Gastroesophageal sphincter (tissue), 4 donors: ENCODE data around the gene IL1RAPL1. TPM values are rescaled to one million over a fixed set of nuclear protein-coding genes. Genes with fewer than 3 reads are reported as not detected.

Source experiments
- ATAC-seq: fragments of 150-250 bp; one replicate; pipeline ENCODE4 v1.9.1; 2016; ENCODE audit warnings: mild to moderate bottlenecking, moderate library complexity
- H3K27ac ChIP-seq, 4 donors: fragments of 200-600 bp; sonication (generic) in 3 of 4; 1 replicate in 3 of 4; 2 replicates in 1 of 4; pipeline ENCODE4 v1.5.1; 2016 to 2019
- H3K27me3 ChIP-seq: fragments of 200-600 bp; sonication (generic); one replicate; pipeline ENCODE4 v1.5.1; 2019
- H3K36me3 ChIP-seq, 2 donors: fragments of 200-600 bp; sonication (generic); one replicate each; pipeline ENCODE4 v1.5.1; 2019; ENCODE audit warnings: control low read depth in 1 of 2
- H3K4me1 ChIP-seq, 3 donors: fragments of 200-600 bp; sonication (generic); 1 replicate in 2 of 3; 2 replicates in 1 of 3; pipeline ENCODE4 v1.5.1; 2016 to 2019; ENCODE audit warnings: control low read depth in 2 of 3
- H3K4me3 ChIP-seq, 2 donors: fragments of 200-600 bp; sonication (generic); one replicate each; pipeline ENCODE4 v1.5.1; 2019; ENCODE audit warnings: mild to moderate bottlenecking in 1 of 2, moderate library complexity in 1 of 2
- H3K9me3 ChIP-seq, 3 donors: fragments of 200-600 bp; sonication (generic); one replicate each; pipeline ENCODE4 v1.5.1; 2017 to 2019; ENCODE audit warnings: control low read depth in 2 of 3
- CTCF ChIP-seq, 4 experiments: fragments of 200-600 bp in 2 of 4; fragments of 450-650 bp in 2 of 4; sonication (generic) in 1 of 4; IDR thresholded peaks; one replicate each; pipeline ENCODE4 v1.5.1; 2017 to 2019; ENCODE audit warnings: antibody characterized with exemption in 4 of 4, mild to moderate bottlenecking in 2 of 4, moderate library complexity in 2 of 4
- EP300 ChIP-seq: sonication (generic); formaldehyde crosslinking; IDR thresholded peaks from one replicate; pipeline ENCODE4 v1.6.1; 2017; ENCODE audit warnings: antibody characterized with exemption, mild to moderate bottlenecking
- POLR2A ChIP-seq, 2 donors: fragments of 450-650 bp; IDR thresholded peaks; one replicate each; pipeline ENCODE4 v1.6.1; 2017; ENCODE audit warnings: antibody characterized with exemption in 2 of 2, mild to moderate bottlenecking in 2 of 2, moderate library complexity in 1 of 2
- POLR2AphosphoS5 ChIP-seq: sonication (generic); formaldehyde crosslinking; IDR thresholded peaks from one replicate; pipeline ENCODE4 v1.6.1; 2017; ENCODE audit warnings: antibody characterized with exemption
- whole genome bisulfite sequencing, 2 donors: methylation state at CpG; one replicate each; pipeline ENCODE4 v1.1.5; 2018; ENCODE audit warnings: low coverage in 1 of 2; 5-methylcytosine and 5-hydroxymethylcytosine counted together
- total RNA-seq, 4 donors: library from RNA; depleted of rRNA; stranded (reverse); fragments of >200 nt; gene quantifications; one replicate each; pipeline ENCODE4 v1.1.0, GENCODE V29; 2016

IL1RAPL1 gene
- total RNA-seq, 4 donors from 2014 or later, result 0.27 to 1.6 (median 0.44) TPM

GRCh38 chrX:29926056-29926455, 1338.8 kb downstream of the IL1RAPL1 start:
- H3K36me3 ChIP-seq, result no peaks in the 10 kb centered on the region
- WGBS, 2 donors, result 67 to 79% methylated on average over 1 of the region's 1 CpG

GRCh38 chrX:29926659-29927058, 1339.4 kb downstream of the IL1RAPL1 start:
- Histone ChIP-seq H3K4me3 (no peak overlapping the region), H3K27me3 (no peaks in the 10 kb centered on the region), H3K4me1 (no peaks in the 10 kb centered on the region), H3K27ac (no peak overlapping the region), H3K9me3 (no peaks in the 10 kb centered on the region), H3K36me3 (no peaks in the 10 kb centered on the region)
- WGBS, 2 donors, result 63 to 80% methylated on average over 2 of the region's 2 CpGs
- ATAC-seq, result no peak
- TF ChIP-seq CTCF (IDR thresholded peaks at IDR 0.05), result no peak
- no peak for TF ChIP-seq EP300
- TF ChIP-seq POLR2A (IDR thresholded peaks at IDR 0.05), result no peak
- no peak for TF ChIP-seq POLR2AphosphoS5

More at GRCh38 chrX:29926056-29926455, 1338.8 kb downstream of the IL1RAPL1 start:
- Histone ChIP-seq H3K4me3 (no peak overlapping the region), H3K27me3 (no peaks in the 10 kb centered on the region), H3K4me1 (no peaks in the 10 kb centered on the region), H3K9me3 (no peaks in the 10 kb centered on the region), H3K27ac (no peak overlapping the region)
- ATAC-seq, result no peak
- TF ChIP-seq EP300 (no peak), POLR2A (IDR thresholded peaks at IDR 0.05) (no peak), POLR2AphosphoS5 (no peak), CTCF (IDR thresholded peaks at IDR 0.05) (no peak)

GRCh38 chrX:29935455-29935854, 1348.2 kb downstream of the IL1RAPL1 start:
- no peaks in the 10 kb centered on the region for H3K27me3 ChIP-seq
- H3K27ac ChIP-seq, result no peak overlapping the region
- H3K4me1 ChIP-seq, result no peaks in the 10 kb centered on the region
- H3K4me3 ChIP-seq, result no peak overlapping the region
- no peaks in the 10 kb centered on the region for H3K36me3 ChIP-seq
- ATAC-seq, result no peak
- no peaks in the 10 kb centered on the region for H3K9me3 ChIP-seq
- TF ChIP-seq EP300, result no peak
- no peak for TF ChIP-seq POLR2AphosphoS5
- no peak for TF ChIP-seq CTCF (IDR thresholded peaks at IDR 0.05)
- no peak for TF ChIP-seq POLR2A (IDR thresholded peaks at IDR 0.05)
- 31 to 80% methylated on average over 1 of the region's 1 CpG for WGBS, 2 donors

- ATAC-seq, result no peak
- WGBS, 2 donors, result 76 to 90% methylated on average over 2 of the region's 2 CpGs
- no peak overlapping the region for H3K4me3 ChIP-seq
- H3K4me1 ChIP-seq, result no peaks in the 10 kb centered on the region
- H3K27ac ChIP-seq, result no peak overlapping the region
- H3K36me3 ChIP-seq, result no peaks in the 10 kb centered on the region
- no peaks in the 10 kb centered on the region for H3K9me3 ChIP-seq
- TF ChIP-seq CTCF (IDR thresholded peaks at IDR 0.05), result no peak
- no peak for TF ChIP-seq EP300
- TF ChIP-seq POLR2A (IDR thresholded peaks at IDR 0.05), result no peak
- no peak for TF ChIP-seq POLR2AphosphoS5
- H3K27me3 ChIP-seq, result no peaks in the 10 kb centered on the region
Measured at GRCh38 chrX:29940750-29941149, 1353.5 kb downstream of the IL1RAPL1 start.

GRCh38 chrX:29941287-29941686, 1354.0 kb downstream of the IL1RAPL1 start:
- TF ChIP-seq CTCF (IDR thresholded peaks at IDR 0.05) (no peak), POLR2A (IDR thresholded peaks at IDR 0.05) (no peak), EP300 (no peak), POLR2AphosphoS5 (no peak)
- Histone ChIP-seq H3K27me3 (no peaks in the 10 kb centered on the region), H3K4me1 (no peaks in the 10 kb centered on the region), H3K27ac (no peak overlapping the region), H3K36me3 (no peaks in the 10 kb centered on the region), H3K4me3 (no peak overlapping the region), H3K9me3 (no peaks in the 10 kb centered on the region)
- 33 to 40% methylated on average over 1 of the region's 1 CpG for WGBS, 2 donors
- ATAC-seq, result no peak
